ENCODE measurements around the gene GNA14.

DNA sequence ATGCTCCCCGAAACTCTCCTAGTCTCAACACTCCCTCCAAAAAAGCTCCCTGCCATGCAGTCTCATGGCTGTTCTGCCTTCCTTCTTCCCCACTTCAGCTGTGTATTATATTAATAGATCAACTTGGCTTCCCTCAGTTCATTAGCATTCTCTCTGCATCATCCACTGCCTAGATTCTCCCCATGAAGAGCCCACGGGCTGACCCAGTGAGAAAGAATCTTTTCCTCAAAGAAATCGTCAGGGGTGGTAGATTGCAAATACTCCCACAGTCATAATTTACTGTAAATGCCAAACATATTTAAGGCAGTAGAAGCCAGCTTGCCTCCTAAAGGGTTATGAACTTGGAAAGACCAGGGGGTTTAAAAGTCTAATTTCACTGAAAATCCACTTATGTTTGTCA is 33.5 kb downstream of the GNA14 start:
- no peak for TF ChIP-seq CTCF (IDR thresholded peaks at IDR 0.05)
- no peak for TF ChIP-seq POLR2A (IDR thresholded peaks at IDR 0.05)

Measured in Peyer's patch (tissue), 4 donors.